Measurements from ENCODE around the gene GAK. TPM values are rescaled to one million over a fixed set of nuclear protein-coding genes. Genes with fewer than 3 reads are reported as not detected.

The GAK gene
- polyA plus RNA-seq, 1 donor: 43.2 TPM

DNA sequence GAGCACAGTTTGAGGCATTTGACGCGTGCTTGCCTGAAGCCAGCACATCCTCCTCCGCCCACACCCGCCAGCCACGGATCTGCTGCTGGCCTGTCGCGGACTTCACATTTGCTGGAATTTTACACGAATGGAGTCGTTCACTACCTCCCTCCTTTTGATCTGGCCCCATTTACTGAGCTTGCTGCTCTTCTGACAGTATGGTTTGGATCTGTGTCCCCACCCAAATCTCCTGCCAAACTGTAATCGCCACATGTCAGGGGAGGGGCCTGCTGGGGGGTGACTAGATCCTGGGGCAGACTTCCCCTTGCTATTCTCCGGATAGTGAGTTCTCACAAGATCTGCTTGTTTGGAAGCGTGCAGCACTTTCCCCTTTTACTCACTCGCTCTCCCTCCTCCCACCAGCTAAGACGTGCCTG is 86.3 kb downstream of the GAK start:
- peak; percentile 6 for DNase-seq

GRCh38 chr4:845233-845835 is 86.8 kb downstream of the GAK start:
- DNase-seq: no peak

GRCh38 chr4:844752-845232 is 87.3 kb downstream of the GAK start:
- no peak for DNase-seq

GRCh38 chr4:839675-840443 is 92.3 kb downstream of the GAK start:
- DNase-seq: no peak

DNA sequence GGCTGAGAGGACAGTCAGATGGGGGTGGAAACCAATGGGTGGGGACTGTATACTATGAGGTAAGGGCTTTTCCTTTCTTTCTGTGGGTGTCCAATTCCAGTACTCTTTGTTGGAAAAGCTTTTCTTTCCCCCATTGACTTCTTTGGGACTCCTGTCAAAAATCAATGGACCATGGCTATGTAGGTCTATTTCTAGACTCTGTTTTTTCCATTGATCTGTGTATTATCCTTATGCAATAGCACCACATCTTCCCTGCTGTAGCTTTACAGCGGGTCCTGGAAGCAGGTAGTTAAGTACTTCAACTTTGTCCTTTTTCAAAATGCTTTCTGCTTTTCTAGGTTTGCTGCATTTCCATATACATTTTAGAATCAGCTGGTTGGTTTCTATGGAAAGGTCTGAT is 94.3 kb downstream of the GAK start:
- DNase-seq: no peak

DNA sequence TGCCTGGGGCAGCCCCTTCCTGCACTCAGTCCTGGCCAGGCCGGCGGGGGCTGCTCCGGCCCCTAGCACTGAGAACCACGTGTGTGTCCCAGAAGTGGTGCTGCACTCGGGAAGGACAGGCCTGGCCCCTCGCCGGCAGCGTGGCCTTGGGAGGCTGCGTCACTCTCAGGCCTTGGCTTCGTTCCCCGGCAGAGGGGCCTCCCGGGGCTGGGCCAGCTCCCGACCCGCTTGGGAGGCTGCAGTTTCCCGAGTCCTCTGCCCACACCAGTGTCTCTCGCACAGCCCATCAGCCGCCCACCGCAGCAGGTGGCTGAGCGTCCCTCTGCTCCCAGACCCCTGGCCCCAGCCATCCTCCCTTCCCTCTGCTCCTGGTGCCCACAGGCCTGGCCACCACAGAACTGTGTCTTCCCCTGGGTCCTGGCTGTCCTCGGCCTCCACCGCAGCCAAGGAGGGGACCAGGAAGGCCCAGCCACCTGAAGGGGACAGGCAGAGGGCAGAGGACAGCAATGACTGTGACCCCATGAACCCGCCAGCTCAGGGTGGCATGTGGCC is 95.3 kb downstream of the GAK start:
- no peak for DNase-seq

DNA sequence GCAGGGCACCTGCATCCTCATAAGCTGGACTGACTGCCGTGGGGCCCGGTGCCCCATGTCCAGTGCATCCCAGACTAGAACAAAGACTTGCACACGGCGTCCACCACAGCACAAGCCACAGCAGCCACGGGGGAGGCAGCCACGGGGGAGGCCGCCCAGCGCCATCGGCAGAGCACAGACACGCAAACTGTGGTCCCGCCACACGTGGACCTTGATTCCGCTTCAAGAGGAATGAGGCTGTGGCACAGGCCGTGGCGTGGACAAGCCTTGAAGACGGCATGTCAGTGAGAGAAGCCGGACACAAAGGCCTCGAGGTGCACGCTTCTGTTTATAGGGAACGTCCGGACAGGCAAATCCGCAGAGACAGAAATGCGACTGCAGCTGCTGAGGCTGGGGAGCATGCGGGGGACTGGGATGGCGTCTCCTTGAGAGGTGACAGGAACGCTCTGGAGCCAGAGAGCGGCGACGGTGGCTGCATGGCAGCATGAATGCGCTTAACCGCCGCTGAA is 96.1 kb downstream of the GAK start:
- DNase-seq: no peak

- no peak for DNase-seq
Observed at GRCh38 chr4:835148-836002, 96.7 kb downstream of the GAK start.

GRCh38 chr4:834368-835147 is 97.6 kb downstream of the GAK start:
- no peak for DNase-seq

DNA sequence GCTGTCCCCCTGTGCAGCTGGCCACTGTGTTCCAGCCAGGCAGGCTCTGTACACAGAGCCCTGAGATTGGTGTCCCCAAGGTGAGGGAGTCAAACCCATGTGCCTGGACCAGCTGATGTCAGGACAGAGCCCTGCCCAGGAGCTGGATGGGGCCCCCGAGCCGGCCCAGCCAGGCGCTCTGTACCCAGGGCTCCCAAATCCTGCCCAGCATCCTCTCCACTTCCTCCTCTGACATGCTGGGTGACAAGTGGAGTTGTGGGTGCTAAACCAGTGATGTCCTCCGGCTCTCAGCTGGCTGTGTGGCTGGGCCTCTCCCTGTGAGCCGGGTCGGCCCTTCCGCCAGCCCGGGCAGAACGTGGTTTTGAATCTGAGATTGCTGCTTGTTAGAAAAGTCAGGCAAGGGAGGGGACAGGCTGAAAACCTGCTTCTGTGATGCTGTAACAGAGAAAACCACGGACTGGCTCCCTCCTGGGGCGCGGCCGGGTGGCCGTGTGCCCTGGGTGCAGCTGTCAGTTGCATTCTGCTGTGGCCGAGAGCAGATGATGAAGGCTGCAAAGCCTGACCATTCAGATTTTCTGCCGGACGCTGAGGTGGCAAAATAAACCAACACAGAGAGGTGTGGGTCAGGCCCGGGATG is 98.3 kb downstream of the GAK start:
- DNase-seq: no peak

DNA sequence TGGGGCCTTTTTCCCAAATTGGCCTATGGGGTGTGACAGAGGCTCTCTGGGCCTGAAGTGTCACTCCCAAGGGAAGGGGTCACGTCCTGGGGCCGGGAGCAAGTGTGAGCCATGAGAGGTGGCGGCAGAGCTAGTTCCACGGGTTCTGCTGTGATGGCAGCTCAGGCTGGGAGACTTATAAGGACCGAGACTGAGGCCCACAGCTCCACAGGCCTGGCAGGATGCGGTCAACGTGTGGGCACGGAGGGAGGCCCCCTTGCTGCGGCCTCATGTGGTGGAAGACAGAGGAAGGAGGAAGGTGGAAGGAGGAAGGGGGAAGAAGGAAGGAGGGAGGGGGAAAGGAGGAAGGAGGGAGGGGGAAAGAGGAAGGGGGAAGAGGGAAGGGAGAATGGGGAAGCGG is 99.0 kb downstream of the GAK start:
- DNase-seq: no peak

GRCh38 chr4:832536-832935 is 99.6 kb downstream of the GAK start:
- no peak for DNase-seq

- no peak for DNase-seq
Observed at GRCh38 chr4:832108-832507, 100.0 kb downstream of the GAK start.

- no peak for DNase-seq
Observed at GRCh38 chr4:831483-831805, 100.7 kb downstream of the GAK start.

- DNase-seq: no peak
Observed at GRCh38 chr4:830601-831482, 101.3 kb downstream of the GAK start.

DNA sequence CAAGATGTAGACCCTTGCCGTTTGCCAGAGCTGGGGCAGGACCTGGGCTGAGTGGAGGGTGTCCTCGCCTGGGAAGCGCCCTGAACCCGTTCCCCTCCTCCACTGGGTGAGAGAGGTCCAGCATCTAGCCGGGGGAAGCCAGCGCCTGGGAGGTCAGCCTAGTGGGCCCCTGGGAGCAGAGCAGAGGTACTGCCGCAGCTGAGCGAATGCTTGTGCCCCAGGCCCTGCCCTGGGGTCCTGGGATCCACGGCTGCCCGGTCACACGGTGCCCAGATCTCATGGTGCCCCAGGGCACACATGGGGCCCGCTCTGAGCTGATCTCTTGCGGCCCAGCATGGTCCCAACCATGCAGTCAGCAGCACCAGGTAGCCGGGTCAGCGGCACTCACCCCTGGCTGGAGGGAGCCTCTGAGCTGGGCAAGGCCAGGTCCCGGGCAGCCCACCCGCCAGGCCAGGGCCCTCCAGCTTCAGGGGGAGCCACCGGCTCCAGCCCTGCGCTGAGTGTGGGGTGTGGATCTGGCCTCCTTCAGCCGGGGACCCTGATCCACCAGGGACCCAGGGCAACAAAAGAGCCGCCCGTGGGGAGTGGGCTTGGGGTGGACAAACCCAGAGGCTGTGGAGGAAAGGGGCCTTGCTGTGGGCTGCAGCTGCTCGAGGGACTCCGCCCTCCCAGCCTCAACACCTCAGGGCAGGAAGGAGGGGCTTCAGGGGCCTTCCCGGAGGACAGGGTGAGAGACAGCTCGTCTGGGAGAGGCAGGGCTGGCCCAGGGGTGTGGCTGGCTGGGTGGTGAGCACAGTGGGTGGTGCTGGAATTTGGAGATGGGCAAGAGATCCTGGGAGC is 102.1 kb downstream of the GAK start:
- no peak for DNase-seq

GRCh38 chr4:829291-829690 is 102.8 kb downstream of the GAK start:
- no peak for DNase-seq

DNA sequence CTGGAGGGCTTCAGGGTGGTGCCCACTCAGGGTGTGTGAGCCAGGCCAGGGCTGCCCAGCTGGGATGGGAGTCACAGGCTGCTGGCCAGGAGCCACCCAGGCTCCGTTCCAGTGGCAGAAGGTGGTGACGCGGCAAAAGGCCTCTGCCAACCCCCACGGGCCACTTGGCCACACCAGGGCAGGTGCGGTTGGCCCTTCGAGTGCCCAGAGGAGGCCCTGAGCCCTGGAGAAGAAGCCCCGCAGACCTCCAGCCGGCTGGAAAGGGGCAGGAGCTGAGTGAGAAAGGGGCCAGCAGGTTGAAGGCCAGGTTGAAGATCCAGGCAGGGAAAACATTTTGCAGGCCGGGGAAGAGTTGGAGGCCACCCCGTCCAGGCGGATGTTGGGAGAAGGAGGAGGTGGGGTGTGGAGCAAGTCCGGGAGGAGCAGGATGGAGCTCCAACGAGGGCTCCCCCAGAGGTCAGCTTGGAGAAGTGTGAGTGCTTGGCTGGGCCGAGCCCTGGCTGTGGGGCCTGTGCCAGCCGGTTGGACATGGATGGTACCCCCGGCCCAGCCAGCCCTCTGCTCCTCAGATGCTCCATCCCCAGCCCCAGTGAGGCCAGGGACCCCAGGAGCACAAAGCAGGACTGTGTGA is 103.4 kb downstream of the GAK start:
- DNase-seq: no peak

Measured in hindlimb muscle (tissue), 1 donor.